Measurements from ENCODE around the gene KCMF1. TPM values are rescaled to one million over a fixed set of nuclear protein-coding genes. Genes with fewer than 3 reads are reported as not detected.

KCMF1 gene
- total and polyA plus RNA-seq, 2 of the 13 experiments (the other 11 are each of a cell fraction or from before 2014, with no cell fraction given), result 62.1 to 116 TPM

DNA sequence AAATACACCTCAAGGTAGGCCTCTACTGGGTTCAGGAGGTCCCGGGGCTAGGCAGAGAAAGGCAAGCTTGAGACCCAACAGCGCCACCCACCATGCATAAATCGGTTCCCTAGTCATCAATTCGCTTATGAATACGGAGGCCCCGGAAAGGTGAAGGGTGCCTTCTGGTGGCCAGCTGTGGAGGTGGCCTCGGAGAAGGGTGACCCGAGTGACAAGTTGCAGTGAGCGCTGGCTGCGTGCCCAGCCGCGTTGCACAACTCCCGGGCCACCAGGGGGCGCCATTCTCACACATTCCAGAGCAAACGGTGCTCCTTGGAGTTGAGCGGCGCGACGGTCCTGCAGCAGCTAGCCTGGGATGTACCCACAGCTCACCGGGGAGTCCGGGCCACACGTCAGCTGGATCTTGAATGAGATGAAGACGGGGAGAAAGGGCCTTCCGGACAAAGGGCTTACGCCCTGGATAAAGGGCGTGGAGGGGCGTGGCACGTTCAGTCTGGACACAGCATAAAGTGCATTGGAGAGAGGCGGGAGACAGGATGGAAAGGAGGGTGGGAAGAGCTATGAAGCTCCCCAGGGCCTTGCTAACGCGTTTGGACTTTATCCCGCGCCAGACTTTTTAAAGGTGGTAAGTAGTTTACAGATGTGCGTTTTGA lies 45.1 kb upstream of the KCMF1 start (continued):
- TF ChIP-seq, protein P1, sequence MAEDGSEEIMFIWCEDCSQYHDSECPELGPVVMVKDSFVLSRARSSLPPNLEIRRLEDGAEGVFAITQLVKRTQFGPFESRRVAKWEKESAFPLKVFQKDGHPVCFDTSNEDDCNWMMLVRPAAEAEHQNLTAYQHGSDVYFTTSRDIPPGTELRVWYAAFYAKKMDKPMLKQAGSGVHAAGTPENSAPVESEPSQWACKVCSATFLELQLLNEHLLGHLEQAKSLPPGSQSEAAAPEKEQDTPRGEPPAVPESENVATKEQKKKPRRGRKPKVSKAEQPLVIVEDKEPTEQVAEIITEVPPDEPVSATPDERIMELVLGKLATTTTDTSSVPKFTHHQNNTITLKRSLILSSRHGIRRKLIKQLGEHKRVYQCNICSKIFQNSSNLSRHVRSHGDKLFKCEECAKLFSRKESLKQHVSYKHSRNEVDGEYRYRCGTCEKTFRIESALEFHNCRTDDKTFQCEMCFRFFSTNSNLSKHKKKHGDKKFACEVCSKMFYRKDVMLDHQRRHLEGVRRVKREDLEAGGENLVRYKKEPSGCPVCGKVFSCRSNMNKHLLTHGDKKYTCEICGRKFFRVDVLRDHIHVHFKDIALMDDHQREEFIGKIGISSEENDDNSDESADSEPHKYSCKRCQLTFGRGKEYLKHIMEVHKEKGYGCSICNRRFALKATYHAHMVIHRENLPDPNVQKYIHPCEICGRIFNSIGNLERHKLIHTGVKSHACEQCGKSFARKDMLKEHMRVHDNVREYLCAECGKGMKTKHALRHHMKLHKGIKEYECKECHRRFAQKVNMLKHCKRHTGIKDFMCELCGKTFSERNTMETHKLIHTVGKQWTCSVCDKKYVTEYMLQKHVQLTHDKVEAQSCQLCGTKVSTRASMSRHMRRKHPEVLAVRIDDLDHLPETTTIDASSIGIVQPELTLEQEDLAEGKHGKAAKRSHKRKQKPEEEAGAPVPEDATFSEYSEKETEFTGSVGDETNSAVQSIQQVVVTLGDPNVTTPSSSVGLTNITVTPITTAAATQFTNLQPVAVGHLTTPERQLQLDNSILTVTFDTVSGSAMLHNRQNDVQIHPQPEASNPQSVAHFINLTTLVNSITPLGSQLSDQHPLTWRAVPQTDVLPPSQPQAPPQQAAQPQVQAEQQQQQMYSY (CRISPR knock-in tag; IDR thresholded peaks at IDR 0.05), result no peak
- TF ChIP-seq, protein P2, sequence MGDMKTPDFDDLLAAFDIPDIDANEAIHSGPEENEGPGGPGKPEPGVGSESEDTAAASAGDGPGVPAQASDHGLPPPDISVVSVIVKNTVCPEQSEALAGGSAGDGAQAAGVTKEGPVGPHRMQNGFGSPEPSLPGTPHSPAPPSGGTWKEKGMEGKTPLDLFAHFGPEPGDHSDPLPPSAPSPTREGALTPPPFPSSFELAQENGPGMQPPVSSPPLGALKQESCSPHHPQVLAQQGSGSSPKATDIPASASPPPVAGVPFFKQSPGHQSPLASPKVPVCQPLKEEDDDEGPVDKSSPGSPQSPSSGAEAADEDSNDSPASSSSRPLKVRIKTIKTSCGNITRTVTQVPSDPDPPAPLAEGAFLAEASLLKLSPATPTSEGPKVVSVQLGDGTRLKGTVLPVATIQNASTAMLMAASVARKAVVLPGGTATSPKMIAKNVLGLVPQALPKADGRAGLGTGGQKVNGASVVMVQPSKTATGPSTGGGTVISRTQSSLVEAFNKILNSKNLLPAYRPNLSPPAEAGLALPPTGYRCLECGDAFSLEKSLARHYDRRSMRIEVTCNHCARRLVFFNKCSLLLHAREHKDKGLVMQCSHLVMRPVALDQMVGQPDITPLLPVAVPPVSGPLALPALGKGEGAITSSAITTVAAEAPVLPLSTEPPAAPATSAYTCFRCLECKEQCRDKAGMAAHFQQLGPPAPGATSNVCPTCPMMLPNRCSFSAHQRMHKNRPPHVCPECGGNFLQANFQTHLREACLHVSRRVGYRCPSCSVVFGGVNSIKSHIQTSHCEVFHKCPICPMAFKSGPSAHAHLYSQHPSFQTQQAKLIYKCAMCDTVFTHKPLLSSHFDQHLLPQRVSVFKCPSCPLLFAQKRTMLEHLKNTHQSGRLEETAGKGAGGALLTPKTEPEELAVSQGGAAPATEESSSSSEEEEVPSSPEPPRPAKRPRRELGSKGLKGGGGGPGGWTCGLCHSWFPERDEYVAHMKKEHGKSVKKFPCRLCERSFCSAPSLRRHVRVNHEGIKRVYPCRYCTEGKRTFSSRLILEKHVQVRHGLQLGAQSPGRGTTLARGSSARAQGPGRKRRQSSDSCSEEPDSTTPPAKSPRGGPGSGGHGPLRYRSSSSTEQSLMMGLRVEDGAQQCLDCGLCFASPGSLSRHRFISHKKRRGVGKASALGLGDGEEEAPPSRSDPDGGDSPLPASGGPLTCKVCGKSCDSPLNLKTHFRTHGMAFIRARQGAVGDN (CRISPR knock-in tag; IDR thresholded peaks at IDR 0.05), result peak; percentile 98
- TF ChIP-seq NFE2L2 (IDR thresholded peaks at IDR 0.05; ENCODE audit: low read length) (no peak), HHEX (CRISPR knock-in tag; IDR thresholded peaks at IDR 0.05) (peak; percentile 56; the same call in 1 of the 2 replicates), ZNF652 (CRISPR knock-in tag; IDR thresholded peaks at IDR 0.05; ENCODE audit: borderline replicate concordance, low read depth) (peak; percentile 60; the same call in 1 of the 2 replicates), XRCC5 (optimal IDR thresholded peaks at IDR 0.05; ENCODE audit: low read length) (peak; percentile 99), EP300 (IDR thresholded peaks at IDR 0.05; ENCODE audit: low read depth in 2 of 2, low read length in 2 of 2) (peak; percentile 61 to 82; a peak in 3 of 4 replicates), EP300 (CRISPR knock-in tag; IDR thresholded peaks at IDR 0.05; ENCODE audit: borderline replicate concordance) (peak; percentile 57; the same call in 1 of the 2 replicates), ZKSCAN1 (IDR thresholded peaks at IDR 0.05; ENCODE audit: low read length) (peak; percentile 24; the same call in 1 of the 2 replicates), SP1 (IDR thresholded peaks at IDR 0.05) (no peak), SP1 (CRISPR knock-in tag; IDR thresholded peaks at IDR 0.05) (peak; percentile 77), ZNF446 (CRISPR knock-in tag; IDR thresholded peaks at IDR 0.05) (no peak), RFX5 (IDR thresholded peaks at IDR 0.05; ENCODE audit: low read depth, low read length) (peak; percentile 68), NFRKB (IDR thresholded peaks at IDR 0.05) (no peak)
- TF ChIP-seq, protein P3, sequence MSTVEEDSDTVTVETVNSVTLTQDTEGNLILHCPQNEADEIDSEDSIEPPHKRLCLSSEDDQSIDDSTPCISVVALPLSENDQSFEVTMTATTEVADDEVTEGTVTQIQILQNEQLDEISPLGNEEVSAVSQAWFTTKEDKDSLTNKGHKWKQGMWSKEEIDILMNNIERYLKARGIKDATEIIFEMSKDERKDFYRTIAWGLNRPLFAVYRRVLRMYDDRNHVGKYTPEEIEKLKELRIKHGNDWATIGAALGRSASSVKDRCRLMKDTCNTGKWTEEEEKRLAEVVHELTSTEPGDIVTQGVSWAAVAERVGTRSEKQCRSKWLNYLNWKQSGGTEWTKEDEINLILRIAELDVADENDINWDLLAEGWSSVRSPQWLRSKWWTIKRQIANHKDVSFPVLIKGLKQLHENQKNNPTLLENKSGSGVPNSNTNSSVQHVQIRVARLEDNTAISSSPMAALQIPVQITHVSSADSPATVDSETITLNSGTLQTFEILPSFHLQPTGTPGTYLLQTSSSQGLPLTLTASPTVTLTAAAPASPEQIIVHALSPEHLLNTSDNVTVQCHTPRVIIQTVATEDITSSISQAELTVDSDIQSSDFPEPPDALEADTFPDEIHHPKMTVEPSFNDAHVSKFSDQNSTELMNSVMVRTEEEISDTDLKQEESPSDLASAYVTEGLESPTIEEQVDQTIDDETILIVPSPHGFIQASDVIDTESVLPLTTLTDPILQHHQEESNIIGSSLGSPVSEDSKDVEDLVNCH (CRISPR knock-in tag; IDR thresholded peaks at IDR 0.05), result no peak
- TF ChIP-seq, protein P4, sequence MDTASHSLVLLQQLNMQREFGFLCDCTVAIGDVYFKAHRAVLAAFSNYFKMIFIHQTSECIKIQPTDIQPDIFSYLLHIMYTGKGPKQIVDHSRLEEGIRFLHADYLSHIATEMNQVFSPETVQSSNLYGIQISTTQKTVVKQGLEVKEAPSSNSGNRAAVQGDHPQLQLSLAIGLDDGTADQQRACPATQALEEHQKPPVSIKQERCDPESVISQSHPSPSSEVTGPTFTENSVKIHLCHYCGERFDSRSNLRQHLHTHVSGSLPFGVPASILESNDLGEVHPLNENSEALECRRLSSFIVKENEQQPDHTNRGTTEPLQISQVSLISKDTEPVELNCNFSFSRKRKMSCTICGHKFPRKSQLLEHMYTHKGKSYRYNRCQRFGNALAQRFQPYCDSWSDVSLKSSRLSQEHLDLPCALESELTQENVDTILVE (CRISPR knock-in tag; IDR thresholded peaks at IDR 0.05), result peak; percentile 98
- TF ChIP-seq, protein P5, sequence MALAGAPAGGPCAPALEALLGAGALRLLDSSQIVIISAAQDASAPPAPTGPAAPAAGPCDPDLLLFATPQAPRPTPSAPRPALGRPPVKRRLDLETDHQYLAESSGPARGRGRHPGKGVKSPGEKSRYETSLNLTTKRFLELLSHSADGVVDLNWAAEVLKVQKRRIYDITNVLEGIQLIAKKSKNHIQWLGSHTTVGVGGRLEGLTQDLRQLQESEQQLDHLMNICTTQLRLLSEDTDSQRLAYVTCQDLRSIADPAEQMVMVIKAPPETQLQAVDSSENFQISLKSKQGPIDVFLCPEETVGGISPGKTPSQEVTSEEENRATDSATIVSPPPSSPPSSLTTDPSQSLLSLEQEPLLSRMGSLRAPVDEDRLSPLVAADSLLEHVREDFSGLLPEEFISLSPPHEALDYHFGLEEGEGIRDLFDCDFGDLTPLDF (CRISPR knock-in tag; IDR thresholded peaks at IDR 0.05), result no peak
